PC-3 (cell line): ENCODE measurements around the gene BRD3. TPM values are rescaled to one million over a fixed set of nuclear protein-coding genes. Genes with fewer than 3 reads are reported as not detected.

Experiments used
- ATAC-seq: fragments of 200-7000 bp; cut with Tn5 transposase; 2 replicates; pipeline ENCODE4 v1.9.1; 2020; ENCODE audit warnings: mild to moderate bottlenecking, moderate library complexity
- BruUV-seq: library from RNA; stranded (reverse); fragments of 400-500 nt; replicated peaks from 2 replicates; lab custom pipeline; 2021; lab: Mats Ljungman, UMichigan
- CTCF ChIA-PET: fragments of 300-600 bp; sonication (Branson Sonifier 250); formaldehyde crosslinking; loops from one replicate; lab custom pipeline; 2022; ENCODE audit warnings: antibody characterized with exemption; lab: Charles Lee
- POLR2A ChIA-PET: fragments of 300-600 bp; sonication (Branson Sonifier 250); formaldehyde crosslinking; loops from one replicate; lab custom pipeline; 2022; ENCODE audit warnings: antibody characterized with exemption; ENCODE audit not compliant: unreplicated experiment; lab: Charles Lee
- DNase-seq: peaks from one replicate; pipeline ENCODE4 v3.0.0-alpha.2; 2015
- H2AFZ ChIP-seq: fragments of 300-600 bp; sonication (generic); 2 replicates; pipeline ENCODE4 v1.6.0; 2016; ENCODE audit warnings: antibody characterized with exemption, low read length
- H3F3A ChIP-seq: fragments of 300-600 bp; sonication (generic); one replicate; pipeline ENCODE4 v1.6.0; 2017; ENCODE audit warnings: antibody characterized with exemption, low read length, control low read depth, mild to moderate bottlenecking; ENCODE audit not compliant: unreplicated experiment
- H3K27ac ChIP-seq: fragments of 300-600 bp; sonication (generic); 2 replicates; pipeline ENCODE4 v1.5.1; 2016; ENCODE audit warnings: mild to moderate bottlenecking, low read length
- H3K27me3 ChIP-seq: fragments of 300-600 bp; sonication (generic); 2 replicates; pipeline ENCODE4 v1.6.1; 2016; ENCODE audit warnings: low read length, mixed read lengths
- H3K36me3 ChIP-seq: fragments of 300-600 bp; sonication (generic); 2 replicates; pipeline ENCODE4 v1.6.1; 2016; ENCODE audit warnings: low read depth, mixed run types, low read length, mixed read lengths
- H3K4me1 ChIP-seq: fragments of 300-600 bp; sonication (generic); 2 replicates; pipeline ENCODE4 v1.5.1; 2016; ENCODE audit warnings: low read length; ENCODE audit not compliant: insufficient read depth
- H3K4me2 ChIP-seq: fragments of 300-600 bp; sonication (generic); 2 replicates; pipeline ENCODE4 v1.6.0; 2016; ENCODE audit warnings: low read length
- H3K4me3 ChIP-seq: fragments of 300-600 bp; sonication (generic); 2 replicates; pipeline ENCODE4 v1.5.1; 2016; ENCODE audit warnings: mild to moderate bottlenecking, low read length, mixed read lengths
- H3K79me2 ChIP-seq: fragments of 300-600 bp; sonication (generic); 2 replicates; pipeline ENCODE4 v1.6.1; 2017; ENCODE audit warnings: low read length, mixed read lengths
- H3K9ac ChIP-seq: fragments of 300-600 bp; sonication (generic); 2 replicates; pipeline ENCODE4 v1.6.0; 2016; ENCODE audit warnings: mild to moderate bottlenecking, low read length
- H3K9me2 ChIP-seq: fragments of 300-600 bp; sonication (generic); replicated peaks from 2 replicates; pipeline ENCODE4 v1.6.1; 2016; ENCODE audit warnings: mixed run types, low read length, mixed read lengths
- H3K9me3 ChIP-seq: fragments of 300-600 bp; sonication (generic); 2 replicates; pipeline ENCODE4 v1.6.1; 2016; ENCODE audit warnings: low read length, mixed read lengths
- H4K20me1 ChIP-seq: fragments of 300-600 bp; sonication (generic); 2 replicates; pipeline ENCODE4 v1.6.1; 2016; ENCODE audit warnings: low read length, mixed read lengths
- EZH2 ChIP-seq: fragments of 300-600 bp; sonication (generic); IDR thresholded peaks from one replicate; pipeline ENCODE4 v1.6.1; 2017; ENCODE audit warnings: antibody characterized with exemption, mild to moderate bottlenecking, low read length; ENCODE audit not compliant: unreplicated experiment
- EZH2phosphoT487 ChIP-seq: fragments of 300-600 bp; sonication (generic); IDR thresholded peaks from 2 replicates; pipeline ENCODE4 v1.6.1; 2018; ENCODE audit warnings: mild to moderate bottlenecking, antibody characterized with exemption, low read length, borderline replicate concordance
- intact Hi-C: fragments of 100-400 bp; cut with micrococcal nuclease; formaldehyde crosslinking; loops from 2 replicates; pipeline ENCODE4 v1.9.0; 2023
- total RNA-seq: library from RNA; depleted of rRNA; stranded (reverse); fragments of >200 nt; gene quantifications from 2 replicates; pipeline ENCODE4 v1.2.3, GENCODE V29; 2014
- TF ChIP-seq, protein P1 (sequence below): fragments of 300-600 bp; sonication (generic); conservative IDR thresholded peaks from 2 replicates; pipeline ENCODE4 v1.5.1; 2017; ENCODE audit warnings: antibody characterized with exemption, low read depth, mild to moderate bottlenecking, low read length

Gene BRD3
- total RNA-seq, 1 experiment from 2014 or later: 5.5 TPM

DNA sequence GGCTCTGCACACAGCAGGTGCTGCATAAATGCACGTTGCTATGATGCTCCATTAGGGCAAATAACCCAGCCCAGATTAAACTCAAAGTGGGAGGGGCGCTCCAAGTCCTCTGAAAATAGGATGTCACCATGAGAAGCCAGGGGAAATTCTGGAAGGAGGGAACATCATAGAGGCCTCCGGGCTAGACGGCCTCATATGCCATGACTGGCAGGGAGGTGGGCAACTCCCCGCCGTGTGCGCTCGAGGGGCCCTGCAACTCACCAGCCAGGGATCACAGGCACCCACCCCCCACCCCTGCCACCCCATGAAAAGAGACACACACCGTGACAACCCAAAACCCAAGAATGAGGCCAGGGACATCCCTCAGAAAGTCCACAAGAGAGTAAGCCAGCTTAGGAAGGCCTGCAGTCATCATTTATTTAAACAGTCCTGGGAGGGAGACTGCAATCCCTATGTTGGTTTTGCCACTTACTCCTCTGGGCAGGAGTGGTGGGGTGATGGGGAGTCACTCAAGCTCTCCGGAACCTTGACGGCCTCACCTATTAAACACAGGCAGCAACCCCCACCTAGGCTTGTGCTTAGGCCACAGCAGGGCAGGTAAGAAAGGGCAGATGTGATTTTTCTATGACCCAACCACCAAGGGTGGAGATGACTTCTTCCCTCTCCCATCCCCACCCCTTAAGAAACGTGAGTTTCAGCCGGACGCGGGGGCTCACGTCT, 79.7 kb downstream of the BRD3 start:
- Histone ChIP-seq H3F3A (no peaks in the 10 kb centered on the region), H3K27ac (no peak overlapping the region), H3K9me2 (no peaks in the 10 kb centered on the region), H4K20me1 (peaks cover 11% of the 10 kb centered on the region; the same call in 1 of the 2 replicates), H3K9ac (no peak overlapping the region), H3K79me2 (peaks cover 78% of the 10 kb centered on the region), H3K4me2 (no peak overlapping the region), H3K4me3 (no peak overlapping the region), H2AFZ (no peak overlapping the region), H3K9me3 (no peaks in the 10 kb centered on the region), H3K36me3 (no peaks in the 10 kb centered on the region), H3K27me3 (no peaks in the 10 kb centered on the region), H3K4me1 (peaks cover 7% of the 10 kb centered on the region; the same call in 1 of the 2 replicates)
- no peak for ATAC-seq
- no TSS peak for BruUV-seq
- intact Hi-C loops: no loop called here
- DNase-seq: no peak
- ChIA-PET CTCF (no interaction called here), POLR2A (no interaction called here)
- TF ChIP-seq, protein P1, sequence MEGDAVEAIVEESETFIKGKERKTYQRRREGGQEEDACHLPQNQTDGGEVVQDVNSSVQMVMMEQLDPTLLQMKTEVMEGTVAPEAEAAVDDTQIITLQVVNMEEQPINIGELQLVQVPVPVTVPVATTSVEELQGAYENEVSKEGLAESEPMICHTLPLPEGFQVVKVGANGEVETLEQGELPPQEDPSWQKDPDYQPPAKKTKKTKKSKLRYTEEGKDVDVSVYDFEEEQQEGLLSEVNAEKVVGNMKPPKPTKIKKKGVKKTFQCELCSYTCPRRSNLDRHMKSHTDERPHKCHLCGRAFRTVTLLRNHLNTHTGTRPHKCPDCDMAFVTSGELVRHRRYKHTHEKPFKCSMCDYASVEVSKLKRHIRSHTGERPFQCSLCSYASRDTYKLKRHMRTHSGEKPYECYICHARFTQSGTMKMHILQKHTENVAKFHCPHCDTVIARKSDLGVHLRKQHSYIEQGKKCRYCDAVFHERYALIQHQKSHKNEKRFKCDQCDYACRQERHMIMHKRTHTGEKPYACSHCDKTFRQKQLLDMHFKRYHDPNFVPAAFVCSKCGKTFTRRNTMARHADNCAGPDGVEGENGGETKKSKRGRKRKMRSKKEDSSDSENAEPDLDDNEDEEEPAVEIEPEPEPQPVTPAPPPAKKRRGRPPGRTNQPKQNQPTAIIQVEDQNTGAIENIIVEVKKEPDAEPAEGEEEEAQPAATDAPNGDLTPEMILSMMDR: no peak

DNA sequence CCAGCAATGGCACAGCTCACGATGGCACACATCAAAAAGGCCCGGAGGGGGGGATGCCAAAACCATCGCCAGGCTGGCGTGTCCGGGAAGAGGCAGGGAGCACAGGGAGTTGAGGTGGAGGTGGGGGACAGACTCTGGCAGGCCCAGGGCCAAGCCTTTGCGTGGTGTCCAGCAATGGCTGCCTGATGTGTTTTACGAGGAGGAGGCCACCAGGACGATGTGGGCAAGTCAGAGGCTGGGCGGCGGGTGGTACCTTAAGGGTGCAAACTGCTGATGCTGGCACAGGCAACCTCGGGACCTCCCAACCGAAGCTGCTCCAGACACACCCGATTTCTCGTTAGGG, 80.4 kb downstream of the BRD3 start:
- Histone ChIP-seq H3K9me3 (no peaks in the 10 kb centered on the region), H4K20me1 (peaks cover 11% of the 10 kb centered on the region; the same call in 1 of the 2 replicates), H3K9ac (no peak overlapping the region), H3K4me3 (no peak overlapping the region), H3K27me3 (no peaks in the 10 kb centered on the region), H3K4me1 (peaks cover 7% of the 10 kb centered on the region; the same call in 1 of the 2 replicates), H3K79me2 (peaks cover 85% of the 10 kb centered on the region), H2AFZ (no peak overlapping the region), H3K27ac (no peak overlapping the region), H3K36me3 (no peaks in the 10 kb centered on the region), H3K9me2 (no peaks in the 10 kb centered on the region), H3F3A (no peaks in the 10 kb centered on the region), H3K4me2 (no peak overlapping the region)
- TF ChIP-seq, protein P1: no peak
- no peak for TF ChIP-seq EZH2phosphoT487
- TF ChIP-seq EZH2: no peak
- no peak for DNase-seq
- ChIA-PET POLR2A (interaction anchor here (0.6 kb wide), 1 partner anchor 106 kb away, joined by 3 read pairs; no protein-coding TSS in a partner anchor), CTCF (no interaction called here)
- intact Hi-C loops: no loop called here
- BruUV-seq: no TSS peak
- no peak for ATAC-seq

DNA sequence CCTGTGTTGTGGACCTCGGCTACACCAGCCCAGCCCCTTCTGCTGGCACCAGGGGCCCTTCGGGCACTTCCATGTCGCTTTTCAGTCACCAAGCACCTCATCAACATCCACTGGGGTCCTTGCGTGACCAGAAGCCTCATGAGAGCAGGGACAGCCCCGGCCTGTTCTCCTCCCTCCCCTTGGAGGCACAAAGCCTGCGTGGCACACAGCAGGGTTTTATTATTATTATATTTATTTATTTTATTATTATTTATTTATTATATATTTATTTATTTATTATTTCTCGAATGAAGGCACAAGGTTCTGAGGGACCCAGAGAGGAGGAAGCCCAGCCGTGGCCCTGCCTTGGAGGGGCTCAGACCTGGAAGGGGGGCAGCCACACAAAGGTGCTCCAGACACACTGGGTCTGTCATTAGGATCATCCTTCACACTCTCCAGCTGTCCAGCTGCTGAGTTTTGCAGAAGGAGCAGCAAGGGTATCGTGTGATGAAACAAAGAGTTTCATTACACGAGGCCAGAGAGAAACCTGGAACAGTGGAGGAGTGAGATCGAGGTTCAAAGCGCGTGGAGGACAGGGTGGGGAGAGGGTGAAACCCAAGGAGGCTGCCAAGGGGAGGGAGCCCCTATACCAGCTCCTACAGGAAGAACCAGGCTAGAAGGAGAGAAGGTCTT, 80.9 kb downstream of the BRD3 start:
- H3K4me1 ChIP-seq: peaks cover 7% of the 10 kb centered on the region; the same call in 1 of the 2 replicates
- no peak for DNase-seq
- H3K9me2 ChIP-seq: no peaks in the 10 kb centered on the region
- peaks cover 88% of the 10 kb centered on the region for H3K79me2 ChIP-seq
- TF ChIP-seq, protein P1: no peak
- TF ChIP-seq EZH2phosphoT487 (no peak), EZH2 (no peak)
- H3K27me3 ChIP-seq: no peaks in the 10 kb centered on the region
- intact Hi-C loops: no loop called here
- no peak overlapping the region for H2AFZ ChIP-seq
- H3K27ac ChIP-seq: no peak overlapping the region
- H3F3A ChIP-seq: no peaks in the 10 kb centered on the region
- ChIA-PET POLR2A (interaction anchor here (0.6 kb wide), 1 partner anchor 106 kb away, joined by 3 read pairs; no protein-coding TSS in a partner anchor), CTCF (interaction anchor here (0.6 kb wide), 1 partner anchor 13 kb away, joined by 4 read pairs; no protein-coding TSS in a partner anchor)
- ATAC-seq: no peak
- peaks cover 11% of the 10 kb centered on the region; the same call in 1 of the 2 replicates for H4K20me1 ChIP-seq
- no peaks in the 10 kb centered on the region for H3K36me3 ChIP-seq
- H3K9me3 ChIP-seq: no peaks in the 10 kb centered on the region
- no TSS peak for BruUV-seq
- no peak overlapping the region for H3K9ac ChIP-seq
- H3K4me2 ChIP-seq: no peak overlapping the region
- H3K4me3 ChIP-seq: no peak overlapping the region
